GM21447 (cell line): ENCODE data around the gene SLC12A5.

Experiments
- ATAC-seq: cut with Tn5 transposase; IDR thresholded peaks from one replicate; pipeline ENCODE4 v1.9.1; 2021; ENCODE audit not compliant: unreplicated experiment

SLC12A5 gene

DNA sequence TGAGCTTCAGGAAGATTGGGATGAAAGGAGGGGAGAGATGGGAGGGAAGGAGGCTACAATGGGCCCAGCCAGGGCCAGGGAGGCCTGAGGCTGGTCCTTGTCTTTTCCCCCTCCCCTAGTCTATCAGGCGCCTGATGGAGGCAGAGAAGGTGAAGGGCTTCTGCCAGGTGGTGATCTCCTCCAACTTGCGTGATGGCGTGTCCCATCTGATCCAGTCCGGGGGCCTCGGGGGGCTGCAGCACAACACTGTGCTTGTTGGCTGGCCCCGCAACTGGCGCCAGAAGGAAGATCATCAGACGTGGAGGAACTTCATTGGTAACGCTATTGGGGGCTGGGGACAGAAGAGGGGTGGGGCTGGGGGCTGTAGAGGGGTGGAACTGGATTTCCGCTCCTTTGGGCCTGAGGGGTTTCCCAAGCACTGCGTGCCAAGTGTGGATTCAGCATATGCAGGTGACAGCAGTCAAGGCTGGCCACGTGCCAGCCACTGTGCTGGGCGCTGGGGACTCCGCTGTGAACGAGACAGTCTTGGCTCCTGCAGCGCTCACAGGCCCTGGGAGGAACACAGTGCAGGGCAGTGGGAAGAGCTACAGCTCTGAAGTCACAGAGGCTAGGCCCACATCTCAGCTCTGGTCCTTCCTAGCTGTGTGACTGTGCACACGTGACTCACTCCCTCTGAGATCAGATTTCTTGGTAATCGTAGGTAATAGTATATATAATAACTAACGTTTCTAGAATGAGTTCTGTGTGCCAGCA, 22.7 kb downstream of the SLC12A5 start:
- no peak for ATAC-seq

DNA sequence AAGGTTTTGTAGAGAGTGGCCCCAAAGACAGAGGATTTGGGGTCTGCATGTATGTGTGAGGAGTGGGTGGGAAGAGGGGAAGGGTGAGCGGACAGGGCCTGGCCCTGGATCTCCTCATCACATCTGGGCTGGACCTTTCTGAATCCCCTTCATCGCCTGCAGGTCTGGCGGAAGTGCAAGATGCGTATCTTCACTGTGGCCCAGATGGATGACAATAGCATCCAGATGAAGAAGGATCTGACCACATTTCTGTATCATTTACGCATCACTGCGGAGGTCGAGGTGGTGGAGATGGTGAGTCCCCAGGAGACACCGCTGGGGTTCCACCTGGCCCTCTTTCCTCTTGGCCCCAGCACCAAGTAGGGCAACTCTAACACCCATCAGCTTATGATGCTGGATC, 24.4 kb downstream of the SLC12A5 start:
- ATAC-seq = no peak

GRCh38 chr20:46054606-46055005, 25.6 kb downstream of the SLC12A5 start:
- no peak for ATAC-seq

DNA sequence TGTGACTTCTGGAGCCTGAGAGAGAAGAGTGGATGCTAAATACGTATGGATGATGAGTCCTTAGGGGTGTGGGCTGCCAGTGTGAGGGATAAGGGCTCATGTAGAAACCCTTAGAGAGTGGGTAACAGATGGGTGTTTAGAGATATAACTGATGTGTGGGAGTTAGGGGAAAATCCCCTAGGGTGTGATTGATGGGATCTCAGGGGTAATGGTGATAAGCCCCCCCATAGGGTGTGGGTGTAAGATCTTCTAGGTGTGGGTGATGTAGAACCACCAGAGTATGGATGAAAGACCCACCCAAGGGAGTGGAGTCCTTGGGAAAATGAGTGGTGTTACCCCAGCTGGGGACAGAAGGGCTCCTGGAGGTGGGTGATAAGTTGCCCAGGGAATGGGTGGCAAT, 26.3 kb downstream of the SLC12A5 start:
- no peak for ATAC-seq

GRCh38 chr20:46056027-46056833, 27.2 kb downstream of the SLC12A5 start:
- ATAC-seq = no peak

DNA sequence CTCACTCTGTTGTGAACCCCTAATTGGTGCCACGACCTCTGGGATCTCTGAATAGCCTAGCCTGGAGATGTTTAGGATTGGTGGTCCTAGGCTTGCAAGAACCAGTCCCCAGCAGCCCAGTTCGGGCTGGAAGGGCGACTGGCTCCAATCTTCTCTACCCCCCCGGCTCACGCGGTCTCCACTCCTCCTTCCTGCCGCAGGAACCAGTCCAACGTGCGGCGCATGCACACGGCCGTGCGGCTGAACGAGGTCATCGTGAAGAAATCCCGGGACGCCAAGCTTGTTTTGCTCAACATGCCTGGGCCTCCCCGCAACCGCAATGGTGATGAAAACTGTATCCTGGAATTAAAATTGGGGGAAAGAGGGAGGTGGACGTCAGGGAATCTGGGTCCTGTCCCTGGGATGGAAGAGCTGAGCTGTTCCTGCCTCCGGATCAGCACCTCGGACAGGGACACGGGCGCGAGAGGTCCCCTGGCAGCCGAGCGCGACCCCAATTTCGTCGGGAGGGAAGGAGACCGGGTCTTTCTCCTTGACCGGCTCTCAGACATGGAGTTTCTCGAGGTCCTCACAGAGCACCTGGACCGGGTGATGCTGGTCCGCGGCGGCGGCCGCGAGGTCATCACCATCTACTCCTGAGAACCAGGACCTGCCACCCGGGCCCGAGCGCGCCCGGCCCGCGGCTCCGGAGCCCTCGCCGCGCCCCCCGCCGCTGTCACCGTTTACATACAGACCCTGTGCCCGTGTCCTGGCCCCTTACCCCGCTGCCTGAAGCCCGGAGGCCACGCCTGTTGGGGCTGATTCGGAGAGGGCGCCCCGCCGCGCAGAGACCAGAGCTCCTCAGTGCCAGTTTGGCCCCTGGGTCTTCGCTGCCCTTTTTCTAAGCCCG, 28.2 kb downstream of the SLC12A5 start:
- ATAC-seq = no peak

- no peak for ATAC-seq
Measured at GRCh38 chr20:46057856-46058598, 29.0 kb downstream of the SLC12A5 start.

DNA sequence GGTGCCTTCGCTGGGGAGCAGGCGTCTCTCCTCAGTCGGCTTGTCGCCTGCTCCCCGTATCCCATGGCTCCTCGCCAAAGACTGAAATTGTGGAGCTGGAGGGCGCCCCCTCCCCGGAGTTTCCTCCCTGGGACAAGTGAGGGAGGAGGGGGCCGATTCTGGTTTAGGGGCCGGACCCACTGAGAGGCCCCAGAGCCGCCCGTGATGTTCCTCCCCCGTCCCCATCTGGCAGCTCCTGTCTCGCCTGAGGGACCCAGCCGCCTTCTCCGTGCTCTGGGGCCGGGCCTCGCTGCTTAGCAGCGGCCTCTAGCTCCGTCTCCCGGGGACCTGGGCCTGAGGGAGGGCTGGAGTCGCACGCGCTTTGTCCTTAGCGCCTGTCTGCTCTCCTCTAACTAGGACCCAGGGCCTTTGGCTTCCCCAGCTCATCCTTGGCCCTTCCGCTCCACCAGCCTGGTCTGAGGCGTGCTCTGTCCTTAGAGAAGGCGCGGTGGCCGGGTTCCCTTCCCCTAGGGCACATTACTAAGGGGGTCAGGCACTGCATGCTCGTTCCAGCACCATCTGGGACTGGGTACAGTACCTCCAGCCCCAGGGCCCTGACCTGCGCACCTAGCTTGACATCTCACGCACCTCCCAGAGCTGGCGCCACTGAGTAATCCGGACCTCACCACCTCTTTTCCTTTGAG, 29.7 kb downstream of the SLC12A5 start:
- no peak for ATAC-seq

- ATAC-seq = no peak
Measured at GRCh38 chr20:46060301-46060881, 31.4 kb downstream of the SLC12A5 start.

DNA sequence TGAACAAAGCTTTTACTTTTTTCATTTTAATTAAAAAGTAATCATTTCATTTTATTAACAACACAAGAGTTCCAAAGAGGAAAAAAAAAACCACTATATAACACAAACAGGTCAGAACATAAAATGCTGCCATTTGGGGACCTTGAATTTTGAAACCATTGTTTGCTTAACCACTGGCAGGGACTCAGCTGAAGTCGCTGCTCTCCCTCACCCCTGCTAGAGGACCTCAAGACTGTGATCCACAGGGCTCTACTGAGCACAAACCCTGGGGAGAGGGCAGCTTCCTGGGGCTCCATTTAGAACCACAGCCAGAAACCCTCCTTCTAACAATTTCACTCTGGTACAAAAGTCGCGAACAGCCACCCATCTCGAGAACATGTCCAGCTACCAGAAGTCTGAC, 32.0 kb downstream of the SLC12A5 start:
- no peak for ATAC-seq

DNA sequence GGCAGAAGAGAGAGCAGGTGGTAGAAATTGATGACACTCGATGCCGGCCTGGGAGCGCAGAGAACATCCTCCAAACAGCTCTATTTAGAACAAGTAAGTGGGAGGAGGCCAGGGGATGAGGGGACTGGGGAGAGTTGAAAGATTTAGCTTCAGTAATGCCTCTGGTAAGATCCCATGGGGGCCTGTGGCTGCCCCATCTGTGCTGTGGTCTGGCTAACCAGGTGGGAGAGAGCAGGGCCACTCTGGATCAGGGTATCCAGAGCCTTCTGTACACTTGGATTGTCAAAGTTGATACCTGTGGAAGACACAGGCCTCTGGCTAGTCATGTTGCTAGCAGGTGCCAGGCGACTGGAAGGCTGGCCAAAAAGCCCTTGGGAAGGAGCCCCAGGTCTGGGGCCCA, 33.1 kb downstream of the SLC12A5 start:
- no peak for ATAC-seq

- no peak for ATAC-seq
Measured at GRCh38 chr20:46062621-46063020, 33.6 kb downstream of the SLC12A5 start.

DNA sequence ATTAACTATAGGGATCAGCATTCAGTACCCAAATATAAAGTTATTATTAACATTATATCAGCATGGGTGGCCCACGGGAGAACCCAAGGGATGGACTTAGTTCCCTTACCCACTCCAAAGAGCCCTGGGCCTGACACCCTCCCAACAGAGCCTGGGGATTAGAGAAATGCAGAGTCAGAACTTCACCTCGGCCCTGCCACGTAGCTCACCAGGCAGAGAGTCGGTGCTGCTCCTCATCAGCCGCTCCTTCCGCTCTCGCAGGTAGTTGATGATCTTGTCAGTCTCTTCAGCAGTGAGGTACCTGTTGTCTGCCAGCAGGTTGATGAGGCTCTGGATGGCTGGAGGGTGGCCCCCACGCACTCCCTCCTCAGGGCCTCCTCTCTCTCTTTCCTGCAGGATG, 34.1 kb downstream of the SLC12A5 start:
- ATAC-seq = no peak

GRCh38 chr20:46063652-46064054, 34.6 kb downstream of the SLC12A5 start:
- ATAC-seq = no peak

DNA sequence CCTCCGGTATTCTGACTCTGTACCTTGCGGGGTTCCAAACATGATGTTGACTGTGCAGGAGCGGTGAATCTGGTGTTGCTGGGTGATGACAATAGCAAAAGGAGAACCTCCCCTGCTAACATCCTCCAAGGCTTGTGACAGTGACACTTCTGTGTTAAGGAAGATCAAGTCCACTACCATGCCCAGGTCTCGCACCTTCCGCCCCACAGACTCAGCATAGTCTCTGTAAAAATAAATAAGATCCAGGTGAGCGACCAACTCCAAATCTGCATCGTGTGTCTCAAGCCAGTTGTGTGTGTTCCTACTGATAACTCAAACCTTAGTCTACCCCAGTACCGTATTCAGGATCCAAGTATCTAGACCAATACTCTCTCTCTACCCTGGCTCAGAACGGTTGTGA, 36.0 kb downstream of the SLC12A5 start:
- ATAC-seq = no peak

DNA sequence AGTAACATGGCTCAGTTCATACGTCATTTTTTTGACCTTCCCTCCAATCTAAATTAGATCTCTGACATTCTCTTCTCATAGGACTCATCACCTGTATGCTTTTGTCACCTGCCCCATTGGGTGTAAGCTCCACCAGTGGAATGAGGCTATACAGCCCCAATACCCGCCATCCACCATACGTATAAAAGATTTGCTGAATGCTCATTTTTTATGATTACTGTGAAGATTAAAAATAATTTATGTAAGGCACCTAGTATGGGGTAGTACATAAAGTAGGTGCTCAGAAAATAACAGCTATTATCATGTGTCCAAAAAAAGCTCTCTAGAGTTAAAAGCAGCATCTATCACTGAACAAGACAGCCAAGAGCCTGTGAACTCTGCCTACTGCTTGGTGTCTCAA, 36.7 kb downstream of the SLC12A5 start:
- ATAC-seq = no peak

- no peak for ATAC-seq
Measured at GRCh38 chr20:46070215-46070900, 41.3 kb downstream of the SLC12A5 start.

GRCh38 chr20:46071573-46071972, 42.6 kb downstream of the SLC12A5 start:
- no peak for ATAC-seq

DNA sequence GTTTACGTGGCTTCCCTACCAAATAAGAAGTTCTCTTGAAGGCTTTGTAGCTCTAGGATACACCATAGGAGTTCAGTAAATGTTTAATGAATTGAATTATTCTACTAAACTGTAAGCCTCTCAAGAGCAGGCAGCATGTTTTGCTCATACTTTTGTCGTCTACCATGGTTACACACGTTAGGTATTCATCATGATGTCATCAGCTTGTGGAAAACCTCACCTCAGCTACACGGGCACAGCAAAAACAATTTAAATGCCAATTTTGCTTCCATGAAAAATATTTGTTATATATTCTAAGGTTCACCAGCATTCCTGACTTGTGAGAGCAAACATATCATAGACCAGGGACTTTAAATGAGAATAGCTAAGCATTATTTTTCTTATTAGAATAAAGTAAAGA, 44.0 kb downstream of the SLC12A5 start:
- ATAC-seq = no peak
